Stimulated activated naive CD8-positive, alpha-beta T cell treated with anti-CD3 and anti-CD28 coated beads, Interleukin-15, Interleukin-2, amounts not matched to agents 100 ng/mL and 50 ng/mL, for 24 hours (primary cell): Measurements from ENCODE around the gene TUBB6.

Experiments used
- H3K27ac Mint-ChIP-seq: one replicate; pipeline ENCODE4 v1.8.0; 2021; ENCODE audit warnings: mild to moderate bottlenecking, mixed read lengths
- H3K27me3 Mint-ChIP-seq: one replicate; pipeline ENCODE4 v1.8.0; 2021; ENCODE audit warnings: mixed read lengths
- H3K36me3 Mint-ChIP-seq: one replicate; pipeline ENCODE4 v1.8.0; 2021; ENCODE audit warnings: low read depth, mixed read lengths
- H3K4me1 Mint-ChIP-seq: one replicate; pipeline ENCODE4 v1.8.0; 2021; ENCODE audit warnings: low read depth, mixed read lengths
- H3K4me3 Mint-ChIP-seq: one replicate; pipeline ENCODE4 v1.8.0; 2021; ENCODE audit warnings: mild to moderate bottlenecking, mixed read lengths
- H3K9me3 Mint-ChIP-seq: one replicate; pipeline ENCODE4 v1.8.0; 2021; ENCODE audit warnings: mixed read lengths

TUBB6 gene

DNA sequence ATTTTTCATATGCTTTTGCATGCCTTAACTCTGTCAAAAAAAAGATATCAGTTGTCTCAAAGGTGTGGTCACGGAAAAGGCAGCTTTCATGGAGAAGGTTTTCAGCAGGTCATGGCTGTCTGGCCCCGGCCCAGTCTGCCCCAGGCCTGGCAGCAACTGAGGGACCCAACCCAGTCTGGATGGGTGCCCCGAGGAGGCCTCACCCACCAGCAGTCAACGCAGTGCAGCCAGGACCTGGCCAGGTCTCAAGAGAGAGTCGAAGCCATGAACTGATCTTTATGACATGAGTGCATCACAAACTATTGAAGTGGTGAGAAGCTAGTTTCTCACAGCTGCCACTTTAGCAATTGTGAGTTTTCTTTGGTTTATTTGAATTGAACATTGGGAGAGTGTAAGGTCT is 7.9 kb downstream of the TUBB6 start:
- Mint-ChIP-seq H3K4me1 (peaks cover 32% of the 10 kb centered on the region), H3K36me3 (peaks cover 16% of the 10 kb centered on the region), H3K4me3 (no peak overlapping the region), H3K27ac (no peak overlapping the region), H3K27me3 (peaks cover 5% of the 10 kb centered on the region), H3K9me3 (peaks cover 6% of the 10 kb centered on the region)

DNA sequence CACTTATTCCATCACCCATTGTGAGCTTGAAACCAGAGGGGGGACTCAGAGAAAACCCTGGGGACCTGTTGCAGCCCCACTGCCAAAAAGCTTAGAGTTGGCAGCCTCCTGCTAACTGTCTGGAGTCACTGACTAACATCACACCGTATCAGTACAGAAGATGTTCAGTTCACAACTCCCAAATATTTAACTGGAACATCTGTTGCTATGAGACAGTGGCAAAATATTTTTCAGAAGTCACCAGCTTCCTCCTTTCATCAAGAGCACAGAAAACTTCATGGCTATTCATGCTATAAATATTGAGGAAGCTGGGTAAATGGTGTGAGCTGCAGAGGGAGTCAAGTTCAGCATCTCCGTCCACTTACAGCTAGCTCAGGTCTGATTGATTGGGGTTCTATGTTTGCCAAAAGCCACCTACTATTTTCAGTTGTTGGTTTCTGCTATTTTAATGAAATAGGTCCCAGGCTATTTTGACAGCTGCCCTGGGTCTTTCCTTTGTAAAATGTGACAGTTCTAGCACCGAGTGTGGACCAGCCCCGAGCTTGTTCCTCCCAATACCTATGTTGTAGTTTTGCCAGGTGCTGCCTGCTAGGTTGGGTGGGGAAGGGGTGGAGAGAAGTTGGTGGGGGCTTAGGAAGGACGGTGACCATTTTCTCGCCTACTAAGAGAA is 9.8 kb downstream of the TUBB6 start:
- no peak overlapping the region for H3K4me3 Mint-ChIP-seq
- peaks cover 38% of the 10 kb centered on the region for H3K4me1 Mint-ChIP-seq
- no peaks in the 10 kb centered on the region for H3K27me3 Mint-ChIP-seq
- H3K9me3 Mint-ChIP-seq, result no peaks in the 10 kb centered on the region
- H3K27ac Mint-ChIP-seq, result no peak overlapping the region
- peaks cover 15% of the 10 kb centered on the region for H3K36me3 Mint-ChIP-seq

DNA sequence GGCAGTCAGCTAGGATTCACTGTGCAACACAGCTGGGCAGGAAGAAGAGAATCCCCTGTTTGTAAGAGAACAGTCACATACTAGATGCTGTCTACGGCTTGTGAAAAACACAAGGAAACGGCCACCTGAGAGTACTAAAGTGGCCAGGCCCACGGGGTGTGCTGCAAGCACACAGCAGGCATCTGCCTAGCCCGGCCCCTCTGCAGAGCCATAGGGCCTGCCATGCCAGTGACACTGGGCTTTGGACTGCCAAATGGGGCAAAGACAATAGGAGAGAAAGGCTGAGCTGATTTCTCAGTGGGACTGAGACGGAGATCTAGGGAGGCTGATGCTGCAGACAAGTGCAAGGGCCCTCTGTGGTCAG is 10.3 kb downstream of the TUBB6 start:
- no peak overlapping the region for H3K27ac Mint-ChIP-seq

DNA sequence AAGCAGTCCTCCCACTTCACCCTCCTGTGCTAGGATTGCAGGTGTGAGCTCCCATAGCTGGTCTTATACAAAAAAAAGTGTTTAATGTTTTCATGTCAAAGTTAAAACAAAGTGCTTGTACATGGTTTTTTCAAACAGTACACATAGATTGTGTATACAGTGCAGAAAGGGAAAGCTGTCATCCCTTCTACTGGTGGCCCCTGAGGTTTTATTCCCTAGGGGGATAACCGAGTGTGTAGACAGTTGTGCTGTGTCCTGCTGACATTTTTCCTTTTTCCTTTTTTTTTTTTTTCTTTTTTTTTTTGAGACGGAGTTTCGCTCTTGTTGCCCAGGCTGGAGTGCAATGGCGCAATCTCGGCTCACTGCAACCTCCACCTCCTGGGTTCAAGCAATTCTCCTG is 10.8 kb downstream of the TUBB6 start:
- Mint-ChIP-seq H3K4me3 (no peak overlapping the region), H3K27me3 (no peaks in the 10 kb centered on the region), H3K4me1 (peaks cover 31% of the 10 kb centered on the region), H3K9me3 (no peaks in the 10 kb centered on the region), H3K36me3 (peaks cover 24% of the 10 kb centered on the region), H3K27ac (no peak overlapping the region)

More for the DNA sequence above, 10.3 kb downstream of the TUBB6 start:
- Mint-ChIP-seq H3K4me1 (peaks cover 34% of the 10 kb centered on the region), H3K4me3 (no peak overlapping the region), H3K36me3 (peaks cover 20% of the 10 kb centered on the region), H3K27me3 (no peaks in the 10 kb centered on the region), H3K9me3 (no peaks in the 10 kb centered on the region)

DNA sequence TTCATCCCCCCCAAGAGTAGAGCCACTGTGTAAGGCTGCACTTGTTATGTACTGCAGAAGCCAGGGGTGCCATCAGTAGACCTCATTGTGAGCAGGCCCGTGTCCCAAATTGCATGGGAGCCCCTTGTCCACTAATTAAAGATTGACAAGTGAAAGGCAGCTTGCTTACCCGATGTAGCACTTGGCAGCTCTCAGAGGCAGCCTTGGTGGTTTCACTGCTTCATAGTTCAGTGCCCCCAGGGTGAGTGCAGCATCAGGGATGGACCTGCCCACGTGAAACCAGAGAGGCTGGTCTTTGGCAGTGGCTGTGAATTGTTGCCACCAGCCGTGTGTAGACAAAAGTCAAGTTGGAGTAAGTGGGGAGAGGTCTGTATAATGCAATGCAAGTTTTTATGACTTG is 13.3 kb downstream of the TUBB6 start:
- H3K4me1 Mint-ChIP-seq, result peaks cover 23% of the 10 kb centered on the region
- no peak overlapping the region for H3K27ac Mint-ChIP-seq
- H3K27me3 Mint-ChIP-seq, result no peaks in the 10 kb centered on the region
- H3K36me3 Mint-ChIP-seq, result peaks cover 38% of the 10 kb centered on the region
- no peak overlapping the region for H3K4me3 Mint-ChIP-seq
- no peaks in the 10 kb centered on the region for H3K9me3 Mint-ChIP-seq

DNA sequence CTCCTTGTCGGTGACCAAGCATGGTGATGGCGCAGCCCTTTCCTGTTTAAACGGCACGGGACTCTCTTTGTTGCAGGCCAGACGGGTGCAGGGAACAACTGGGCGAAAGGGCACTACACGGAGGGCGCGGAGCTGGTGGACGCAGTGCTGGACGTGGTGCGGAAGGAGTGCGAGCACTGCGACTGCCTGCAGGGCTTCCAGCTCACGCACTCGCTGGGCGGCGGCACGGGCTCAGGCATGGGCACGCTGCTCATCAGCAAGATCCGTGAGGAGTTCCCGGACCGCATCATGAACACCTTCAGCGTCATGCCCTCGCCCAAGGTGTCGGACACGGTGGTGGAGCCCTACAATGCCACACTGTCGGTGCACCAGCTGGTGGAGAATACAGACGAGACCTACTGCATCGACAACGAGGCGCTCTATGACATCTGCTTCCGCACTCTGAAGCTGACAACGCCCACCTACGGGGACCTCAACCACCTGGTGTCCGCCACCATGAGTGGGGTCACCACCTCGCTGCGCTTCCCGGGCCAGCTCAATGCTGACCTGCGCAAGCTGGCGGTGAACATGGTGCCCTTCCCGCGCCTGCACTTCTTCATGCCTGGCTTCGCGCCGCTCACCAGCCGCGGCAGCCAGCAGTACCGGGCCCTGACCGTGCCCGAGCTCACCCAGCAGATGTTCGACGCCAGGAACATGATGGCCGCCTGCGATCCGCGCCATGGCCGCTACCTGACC is 17.1 kb downstream of the TUBB6 start:
- Mint-ChIP-seq H3K4me1 (peaks cover 13% of the 10 kb centered on the region), H3K27ac (no peak overlapping the region), H3K4me3 (no peak overlapping the region), H3K27me3 (no peaks in the 10 kb centered on the region), H3K9me3 (no peaks in the 10 kb centered on the region), H3K36me3 (peaks cover 70% of the 10 kb centered on the region)

DNA sequence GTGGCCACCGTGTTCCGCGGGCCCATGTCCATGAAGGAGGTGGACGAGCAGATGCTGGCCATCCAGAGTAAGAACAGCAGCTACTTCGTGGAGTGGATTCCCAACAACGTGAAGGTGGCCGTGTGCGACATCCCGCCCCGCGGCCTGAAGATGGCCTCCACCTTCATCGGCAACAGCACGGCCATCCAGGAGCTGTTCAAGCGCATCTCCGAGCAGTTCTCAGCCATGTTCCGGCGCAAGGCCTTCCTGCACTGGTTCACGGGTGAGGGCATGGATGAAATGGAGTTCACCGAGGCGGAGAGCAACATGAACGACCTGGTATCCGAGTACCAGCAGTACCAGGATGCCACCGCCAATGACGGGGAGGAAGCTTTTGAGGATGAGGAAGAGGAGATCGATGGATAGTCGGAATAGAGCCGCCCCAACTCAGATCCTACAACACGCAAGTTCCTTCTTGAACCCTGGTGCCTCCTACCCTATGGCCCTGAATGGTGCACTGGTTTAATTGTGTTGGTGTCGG is 17.7 kb downstream of the TUBB6 start:
- Mint-ChIP-seq H3K27ac (no peak overlapping the region), H3K36me3 (peaks cover 66% of the 10 kb centered on the region), H3K9me3 (no peaks in the 10 kb centered on the region), H3K4me3 (no peak overlapping the region), H3K27me3 (no peaks in the 10 kb centered on the region), H3K4me1 (peaks cover 11% of the 10 kb centered on the region)

DNA sequence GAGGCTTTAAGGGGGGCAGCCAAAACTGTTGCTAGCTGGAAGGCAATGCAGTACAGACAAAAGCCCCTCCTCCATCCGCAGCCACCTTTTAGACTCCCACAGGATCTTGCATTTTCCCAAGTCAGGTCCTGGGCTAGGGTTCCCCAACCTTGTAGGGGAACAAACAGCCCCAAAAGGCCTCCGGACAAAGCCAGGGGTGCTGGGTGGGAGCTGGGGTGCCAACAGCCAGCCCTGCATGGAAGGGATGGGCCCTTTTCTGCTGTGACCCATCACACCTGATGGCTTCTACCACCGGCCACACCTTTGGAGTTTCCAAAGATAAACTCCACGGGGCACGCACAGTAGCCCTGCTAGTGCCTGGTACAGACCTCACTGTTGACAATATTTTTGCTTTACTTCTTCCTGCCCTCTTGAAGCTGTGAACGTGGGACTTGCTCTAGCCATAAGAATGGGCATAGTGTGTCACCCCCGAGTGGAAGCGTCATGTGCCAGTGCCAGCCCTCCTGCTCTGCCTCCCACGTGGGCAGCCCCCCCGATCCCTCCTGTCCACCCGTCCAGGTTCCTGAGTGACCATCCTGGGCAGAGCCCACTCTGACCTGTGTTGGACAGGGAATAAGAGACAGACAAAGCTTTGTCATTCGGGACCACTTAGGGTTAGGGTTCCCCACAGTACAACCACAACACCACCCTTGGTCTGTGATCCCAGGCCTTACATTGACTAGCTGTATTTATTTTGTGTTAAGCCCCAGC is 18.8 kb downstream of the TUBB6 start:
- Mint-ChIP-seq H3K36me3 (peaks cover 58% of the 10 kb centered on the region), H3K4me1 (peaks cover 3% of the 10 kb centered on the region), H3K9me3 (no peaks in the 10 kb centered on the region), H3K27ac (no peak overlapping the region), H3K27me3 (no peaks in the 10 kb centered on the region), H3K4me3 (no peak overlapping the region)

DNA sequence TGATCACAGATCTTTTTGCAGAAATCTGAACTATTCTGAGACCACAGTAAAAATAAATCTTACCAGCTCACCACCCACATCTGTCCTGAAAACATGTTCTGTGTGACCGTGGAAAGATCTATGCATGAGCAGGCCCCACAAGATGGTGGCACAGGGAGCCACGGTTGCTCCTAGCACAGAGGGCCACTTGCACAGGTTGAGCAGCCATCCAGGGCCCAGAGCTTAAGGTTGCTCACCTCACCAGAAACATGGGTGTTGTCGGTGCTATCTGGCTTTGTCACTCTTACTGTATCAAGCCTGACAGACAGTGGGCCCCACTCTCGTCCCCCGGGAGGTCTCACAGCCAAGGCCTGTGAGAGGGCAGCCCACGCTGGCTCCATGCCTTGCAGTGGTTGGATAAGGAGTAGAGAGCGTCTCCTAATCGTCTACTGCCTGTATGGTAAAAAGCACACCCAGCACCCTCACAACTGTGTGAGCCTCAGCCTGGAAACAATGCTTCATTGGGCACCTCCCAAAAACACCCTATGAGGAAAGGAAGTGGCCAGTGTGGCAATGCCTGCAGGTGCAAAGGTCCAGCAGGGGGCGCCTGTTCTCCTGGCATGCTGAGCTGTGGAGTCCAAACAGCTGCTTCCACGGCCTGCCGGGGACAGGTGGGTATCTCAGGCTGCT is 19.6 kb downstream of the TUBB6 start:
- Mint-ChIP-seq H3K9me3 (no peaks in the 10 kb centered on the region), H3K27ac (no peak overlapping the region), H3K4me1 (peaks cover 3% of the 10 kb centered on the region), H3K4me3 (no peak overlapping the region), H3K36me3 (peaks cover 58% of the 10 kb centered on the region), H3K27me3 (no peaks in the 10 kb centered on the region)

DNA sequence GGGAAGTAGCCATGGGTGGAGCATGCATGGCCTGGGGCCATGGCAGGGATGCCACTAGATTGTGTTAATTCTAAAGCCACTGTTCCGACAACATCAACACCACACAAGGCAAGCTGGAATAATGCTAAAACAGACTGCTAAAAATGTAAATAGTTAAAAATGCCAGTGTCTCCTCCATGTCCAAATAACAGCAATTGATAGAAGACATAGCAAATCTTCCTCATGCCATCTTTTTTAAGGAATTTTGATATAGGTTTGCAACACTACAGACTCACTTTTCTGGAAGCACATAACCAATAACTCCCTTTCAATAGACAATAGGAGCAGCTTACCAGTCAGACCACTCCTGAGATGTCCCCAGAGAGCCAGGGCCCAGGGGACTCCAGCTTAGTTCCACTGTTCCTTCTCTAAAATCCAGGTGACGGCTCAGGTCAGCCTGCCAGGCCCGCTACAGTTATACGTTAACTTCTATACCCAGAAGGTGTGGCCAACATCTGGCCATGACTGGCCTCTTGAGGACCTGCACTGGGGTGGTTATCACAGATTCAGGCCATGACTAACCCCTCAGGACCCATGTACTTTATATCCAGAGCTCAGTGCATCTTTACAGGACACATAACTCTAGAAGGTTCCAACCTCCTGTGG is 20.3 kb downstream of the TUBB6 start:
- H3K4me1 Mint-ChIP-seq, result peaks cover 3% of the 10 kb centered on the region
- H3K4me3 Mint-ChIP-seq, result no peak overlapping the region
- H3K27ac Mint-ChIP-seq, result no peak overlapping the region
- no peaks in the 10 kb centered on the region for H3K27me3 Mint-ChIP-seq
- no peaks in the 10 kb centered on the region for H3K9me3 Mint-ChIP-seq
- H3K36me3 Mint-ChIP-seq, result peaks cover 55% of the 10 kb centered on the region

DNA sequence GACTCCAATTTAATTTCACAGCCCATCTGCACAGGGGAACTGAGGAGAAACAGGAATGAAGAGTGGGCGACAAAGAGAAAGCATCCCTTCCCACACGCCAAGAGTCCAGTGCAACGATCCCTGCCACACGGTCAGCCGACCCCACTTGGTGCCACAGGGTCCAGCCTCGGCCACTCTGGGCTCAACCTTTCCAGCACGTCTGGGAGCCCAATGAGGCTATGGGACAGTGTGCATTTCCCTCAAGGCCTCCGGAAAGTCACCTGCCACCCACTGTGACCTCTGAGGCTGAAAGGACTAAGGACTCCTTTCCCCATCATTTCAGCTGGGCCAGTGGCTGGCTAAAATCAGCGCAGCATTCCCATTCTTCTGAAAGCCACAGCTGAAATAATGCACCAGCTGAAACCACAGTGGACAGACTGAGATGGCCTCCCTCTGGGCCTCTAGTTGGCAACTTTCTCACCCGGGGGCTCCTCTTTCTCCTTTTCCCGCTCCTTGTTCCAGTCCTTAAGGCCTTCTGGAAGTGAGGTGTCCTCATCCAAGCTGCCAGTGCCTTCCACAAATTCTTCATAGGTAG is 21.2 kb downstream of the TUBB6 start:
- Mint-ChIP-seq H3K27me3 (no peaks in the 10 kb centered on the region), H3K36me3 (peaks cover 59% of the 10 kb centered on the region), H3K9me3 (no peaks in the 10 kb centered on the region), H3K4me1 (peaks cover 3% of the 10 kb centered on the region), H3K4me3 (no peak overlapping the region), H3K27ac (no peak overlapping the region)

DNA sequence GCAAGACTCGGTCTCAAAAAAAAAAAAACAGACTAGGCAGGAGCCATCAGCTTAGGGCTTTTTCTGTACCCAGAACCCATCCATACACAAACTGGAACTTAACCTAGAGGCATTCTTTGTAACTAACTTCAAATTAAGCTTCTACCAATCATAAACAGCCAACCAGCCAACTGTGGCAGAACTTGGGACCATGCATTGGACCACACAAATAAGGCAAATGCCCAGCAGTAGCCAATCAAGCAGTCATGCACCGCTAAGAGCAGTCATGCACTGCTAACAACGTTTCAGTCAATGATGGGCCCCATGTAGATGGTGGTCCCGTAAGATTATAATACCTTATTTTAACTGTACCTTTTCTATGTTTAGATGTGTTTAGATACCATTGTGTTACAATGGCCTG is 22.7 kb downstream of the TUBB6 start:
- no peak overlapping the region for H3K4me3 Mint-ChIP-seq
- H3K4me1 Mint-ChIP-seq, result peaks cover 3% of the 10 kb centered on the region
- peaks cover 63% of the 10 kb centered on the region for H3K36me3 Mint-ChIP-seq
- H3K27me3 Mint-ChIP-seq, result no peaks in the 10 kb centered on the region
- H3K27ac Mint-ChIP-seq, result no peak overlapping the region
- no peaks in the 10 kb centered on the region for H3K9me3 Mint-ChIP-seq

DNA sequence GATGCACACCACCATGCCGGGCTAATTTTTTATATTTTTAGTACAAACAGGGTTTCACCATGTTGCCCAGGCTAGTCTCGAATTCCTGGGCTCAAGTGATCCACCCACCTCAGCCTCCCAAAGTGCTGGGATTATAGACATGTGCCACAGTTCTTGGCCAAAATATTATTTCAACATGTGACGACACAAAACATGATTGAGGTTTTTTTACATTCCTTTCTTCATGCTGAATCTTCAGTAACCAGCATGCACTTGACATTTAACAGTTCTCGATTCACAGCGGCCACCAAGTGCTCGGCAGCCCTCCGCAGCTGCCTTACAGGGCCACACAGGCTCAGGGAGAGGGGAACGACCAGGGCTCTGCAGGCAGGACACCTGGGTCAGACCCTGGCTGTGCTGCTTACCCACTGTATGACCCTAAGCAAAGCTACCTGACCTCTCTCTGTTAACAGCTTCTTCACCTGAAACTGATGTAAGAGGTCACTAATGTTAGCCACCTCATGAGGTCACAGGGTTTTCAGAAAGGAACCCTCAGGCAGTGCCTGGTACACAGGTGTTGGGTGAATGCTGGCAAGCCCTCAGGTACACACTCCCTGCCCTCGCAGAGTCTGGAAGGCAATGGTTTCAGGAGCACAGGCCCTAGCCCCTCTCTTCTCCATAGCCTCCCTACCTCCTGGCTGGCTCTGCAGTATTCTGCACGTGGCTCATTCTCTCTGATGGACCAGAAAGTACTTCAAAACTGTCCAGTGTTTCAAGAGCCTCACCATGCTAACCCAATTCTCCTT is 25.7 kb downstream of the TUBB6 start:
- peaks cover 62% of the 10 kb centered on the region for H3K36me3 Mint-ChIP-seq
- H3K4me3 Mint-ChIP-seq, result no peak overlapping the region
- no peaks in the 10 kb centered on the region for H3K4me1 Mint-ChIP-seq
- no peaks in the 10 kb centered on the region for H3K9me3 Mint-ChIP-seq
- no peaks in the 10 kb centered on the region for H3K27me3 Mint-ChIP-seq
- no peak overlapping the region for H3K27ac Mint-ChIP-seq
